SK-MEL-5 (cell line): Measurements from ENCODE around the gene NARF. TPM values are rescaled to one million over a fixed set of nuclear protein-coding genes. Genes with fewer than 3 reads are reported as not detected.

Experiments
- DNase-seq: peaks from one replicate; pipeline ENCODE4 v3.0.0-alpha.2; 2016; ENCODE audit warnings: low read depth, low spot score
- in situ Hi-C: cut with HindIII; loops from 2 replicates; pipeline ENCODE4 v1.10.0; 2016; ENCODE audit warnings: low sequenced_read_pairs, high pct_unique_total_duplicates, low pct_unique_long_range_greater_than_20kb
- total RNA-seq: library from RNA; depleted of rRNA; stranded (reverse); fragments of >200 nt; shearing (Covaris generic); gene quantifications from 2 replicates; pipeline ENCODE4 v1.2.3, GENCODE V29; 2014

The NARF gene
- total RNA-seq, 1 experiment from 2014 or later = 49.9 TPM

DNA sequence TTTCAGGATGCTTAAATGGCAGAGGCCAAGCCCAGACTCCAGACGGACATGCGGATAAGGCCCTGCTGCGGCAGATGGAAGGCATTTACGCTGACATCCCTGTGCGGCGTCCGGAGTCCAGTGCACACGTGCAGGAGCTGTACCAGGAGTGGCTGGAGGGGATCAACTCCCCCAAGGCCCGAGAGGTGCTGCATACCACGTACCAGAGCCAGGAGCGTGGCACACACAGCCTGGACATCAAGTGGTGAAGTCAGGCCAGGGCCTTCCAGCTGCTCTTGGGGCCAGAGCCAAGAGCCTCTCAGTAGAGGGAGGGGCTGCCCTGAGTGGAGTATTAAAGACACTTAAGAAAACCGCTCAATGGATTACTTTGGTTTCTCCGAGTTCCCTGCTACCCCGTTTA is 29.4 kb downstream of the NARF start:
- no peak for DNase-seq
- in situ Hi-C loops = no loop called here

DNA sequence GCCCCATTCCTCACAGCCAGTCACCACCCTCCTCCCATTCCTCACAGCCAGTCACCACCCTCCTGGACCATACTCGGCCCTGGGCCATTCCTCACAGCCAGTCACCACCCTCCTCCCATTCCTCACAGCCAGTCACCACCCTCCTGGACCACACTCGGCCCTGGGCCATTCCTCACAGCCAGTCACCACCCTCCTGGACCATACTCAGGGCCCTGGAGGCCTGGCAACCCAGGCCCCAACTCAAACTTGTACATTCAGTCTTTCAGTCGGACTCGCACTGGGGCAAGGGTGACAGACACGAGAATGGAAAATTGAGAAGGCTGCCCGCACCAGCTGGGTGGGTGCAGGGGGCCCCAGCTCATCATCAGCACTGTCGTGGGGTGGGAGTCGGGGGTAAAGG is 30.6 kb downstream of the NARF start:
- in situ Hi-C loops = no loop called here
- no peak for DNase-seq

DNA sequence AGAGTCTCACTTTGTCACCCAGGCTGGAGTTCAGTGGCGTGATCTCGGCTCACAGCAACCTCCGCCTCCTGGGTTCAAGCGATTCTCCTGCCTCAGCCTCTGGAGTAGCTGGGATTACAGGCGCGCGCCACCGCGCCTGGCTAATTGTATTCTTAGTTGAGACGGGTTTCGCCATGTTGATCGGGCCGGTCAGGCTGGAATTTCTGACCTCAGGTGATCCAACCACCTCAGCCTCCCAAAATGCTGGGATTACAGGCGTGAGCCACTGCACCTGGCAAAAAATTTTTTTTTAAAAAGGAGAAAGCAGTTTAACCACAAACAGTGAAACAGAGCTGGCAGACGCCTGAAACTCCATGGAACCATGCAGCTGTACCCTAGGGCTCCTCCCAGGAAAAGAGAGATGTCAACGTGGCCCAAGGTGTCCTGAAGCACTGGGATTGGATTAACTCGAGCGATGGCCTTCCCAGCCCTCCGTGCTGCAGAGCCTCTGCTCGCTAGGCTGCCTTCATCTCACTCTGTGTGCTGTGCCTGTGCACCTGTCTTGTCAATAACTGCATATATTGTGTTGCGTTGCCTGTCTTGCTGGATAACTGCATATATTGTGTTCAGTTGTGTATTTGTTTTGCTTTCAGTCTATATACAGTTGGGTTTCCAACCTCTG is 31.4 kb downstream of the NARF start:
- DNase-seq = no peak
- in situ Hi-C loops = no loop called here

DNA sequence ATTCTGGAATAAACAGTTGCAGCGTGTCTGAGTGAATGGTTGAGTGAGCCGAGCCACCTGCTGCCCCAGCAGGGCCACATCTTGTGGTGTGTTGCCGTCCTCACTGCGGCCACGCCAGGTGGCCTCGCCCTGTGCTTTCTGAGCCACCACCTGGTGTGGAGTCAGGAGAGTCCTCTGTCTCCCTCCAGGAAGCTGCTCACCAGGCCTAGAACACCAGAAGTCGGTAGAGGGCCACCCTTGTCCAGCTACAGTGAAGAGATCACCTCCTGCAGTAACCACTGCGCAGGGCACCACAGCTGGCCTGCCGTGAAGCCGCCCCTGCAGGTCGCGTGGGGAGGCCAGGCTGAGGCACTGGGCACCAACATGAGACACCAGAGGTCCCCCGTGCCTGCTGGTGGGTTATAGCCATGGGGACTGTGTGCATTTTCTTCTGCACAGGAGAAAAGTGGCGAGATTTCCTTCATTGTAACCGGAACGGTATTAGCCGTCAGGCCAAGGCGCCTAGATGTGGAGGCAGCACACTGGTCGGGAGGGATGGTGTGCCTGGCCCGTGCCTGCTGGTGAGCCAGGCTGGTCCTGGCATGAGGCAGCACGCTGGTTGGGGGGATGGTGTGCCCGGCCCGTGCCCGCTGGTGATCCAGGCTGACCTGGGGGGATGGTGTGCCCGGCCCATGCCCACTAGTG is 32.1 kb downstream of the NARF start:
- in situ Hi-C loops = no loop called here

DNA sequence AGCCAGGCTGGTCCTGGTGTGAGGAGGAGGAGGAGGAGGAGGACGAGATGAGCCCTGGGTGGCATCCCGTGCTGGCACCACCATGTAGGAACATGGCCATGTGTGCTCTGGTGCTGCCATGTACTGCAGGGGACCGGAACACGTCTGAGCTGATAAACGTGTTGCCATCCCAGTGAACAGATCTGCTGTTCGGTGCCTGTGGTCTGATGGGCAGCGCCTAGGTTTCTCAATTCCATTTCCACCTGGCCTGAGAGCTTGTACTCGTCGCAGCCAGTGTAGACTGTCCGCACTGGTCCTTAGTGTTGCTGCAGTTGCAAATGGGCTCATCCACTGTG is 32.6 kb downstream of the NARF start:
- DNase-seq = no peak
- in situ Hi-C loops = no loop called here

More for the DNA sequence above, 32.1 kb downstream of the NARF start:
- DNase-seq = no peak

DNA sequence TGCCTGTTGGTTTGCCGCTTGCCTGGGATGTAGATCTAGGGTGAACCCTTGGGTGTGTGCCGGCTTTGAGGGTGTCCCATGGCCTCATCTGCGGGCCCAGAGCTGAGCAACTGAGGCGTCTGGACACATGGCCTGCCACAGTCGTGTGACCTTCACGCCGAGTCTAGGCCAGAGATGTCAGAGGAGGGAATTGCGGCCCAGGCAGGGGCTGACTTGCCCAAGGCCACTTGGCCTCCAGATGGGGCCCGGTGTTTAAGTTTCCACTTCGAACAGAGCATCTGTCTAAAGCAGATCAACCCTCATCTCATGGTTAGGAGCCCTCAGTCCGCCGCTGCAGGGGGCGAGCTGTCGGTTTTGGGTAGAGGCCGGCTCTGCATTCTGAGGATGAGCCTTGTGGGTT is 33.0 kb downstream of the NARF start:
- no peak for DNase-seq
- in situ Hi-C loops = no loop called here

DNA sequence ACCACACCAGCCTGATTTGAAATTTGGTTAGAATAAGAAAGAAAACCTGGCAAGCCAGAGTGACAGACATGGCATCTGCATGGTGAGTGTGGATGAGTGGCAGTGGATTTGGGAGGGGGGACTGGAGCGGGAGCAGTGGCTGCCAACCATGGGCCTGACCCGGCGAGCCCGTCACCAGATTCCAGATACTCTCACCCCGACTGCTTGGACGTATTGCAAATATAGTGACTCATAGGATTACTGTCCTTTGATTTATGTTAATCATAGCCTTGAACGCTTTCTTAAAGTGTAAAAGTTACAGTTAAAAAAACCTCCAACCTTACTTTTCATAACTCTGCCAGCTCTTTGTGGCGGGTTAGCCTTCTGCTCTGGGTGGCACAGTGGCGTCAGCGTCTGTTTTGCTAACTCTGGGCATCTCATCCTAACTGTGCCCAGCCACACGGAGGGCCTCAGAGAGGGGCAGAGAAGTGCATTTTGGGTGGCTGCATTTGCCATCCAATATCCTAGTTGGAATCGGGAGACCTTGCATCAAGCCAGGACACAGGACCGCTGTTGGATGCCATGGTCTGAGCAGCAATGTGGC is 34.2 kb downstream of the NARF start:
- in situ Hi-C loops = no loop called here
- no peak for DNase-seq

DNA sequence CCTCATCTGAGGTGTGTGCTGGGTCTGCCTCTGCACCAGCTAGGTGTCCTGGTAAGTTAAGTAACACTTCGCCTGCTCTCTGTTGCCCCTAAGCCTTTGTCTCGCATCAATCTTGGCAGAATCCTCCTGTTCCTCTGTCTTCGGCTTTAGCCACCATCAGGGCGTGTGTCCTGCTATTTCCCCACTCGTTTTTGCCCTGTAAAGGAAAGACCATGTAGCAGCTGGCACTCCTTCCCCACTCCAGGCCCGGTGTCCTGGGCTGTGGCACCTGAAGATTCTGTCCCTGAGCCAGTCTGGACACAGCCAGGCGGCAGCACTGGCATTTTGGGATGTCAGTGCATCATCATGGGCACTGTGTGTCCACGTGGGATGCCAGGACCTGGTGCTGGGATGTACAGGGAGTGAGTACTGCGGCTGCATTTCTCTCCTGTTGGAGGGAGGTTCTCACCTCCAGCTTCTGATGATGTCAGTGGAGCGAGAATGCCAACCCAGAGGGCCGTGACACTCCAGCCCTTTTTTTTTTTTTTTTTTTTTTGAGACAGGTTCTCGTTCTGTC is 34.8 kb downstream of the NARF start:
- in situ Hi-C loops = no loop called here

DNA sequence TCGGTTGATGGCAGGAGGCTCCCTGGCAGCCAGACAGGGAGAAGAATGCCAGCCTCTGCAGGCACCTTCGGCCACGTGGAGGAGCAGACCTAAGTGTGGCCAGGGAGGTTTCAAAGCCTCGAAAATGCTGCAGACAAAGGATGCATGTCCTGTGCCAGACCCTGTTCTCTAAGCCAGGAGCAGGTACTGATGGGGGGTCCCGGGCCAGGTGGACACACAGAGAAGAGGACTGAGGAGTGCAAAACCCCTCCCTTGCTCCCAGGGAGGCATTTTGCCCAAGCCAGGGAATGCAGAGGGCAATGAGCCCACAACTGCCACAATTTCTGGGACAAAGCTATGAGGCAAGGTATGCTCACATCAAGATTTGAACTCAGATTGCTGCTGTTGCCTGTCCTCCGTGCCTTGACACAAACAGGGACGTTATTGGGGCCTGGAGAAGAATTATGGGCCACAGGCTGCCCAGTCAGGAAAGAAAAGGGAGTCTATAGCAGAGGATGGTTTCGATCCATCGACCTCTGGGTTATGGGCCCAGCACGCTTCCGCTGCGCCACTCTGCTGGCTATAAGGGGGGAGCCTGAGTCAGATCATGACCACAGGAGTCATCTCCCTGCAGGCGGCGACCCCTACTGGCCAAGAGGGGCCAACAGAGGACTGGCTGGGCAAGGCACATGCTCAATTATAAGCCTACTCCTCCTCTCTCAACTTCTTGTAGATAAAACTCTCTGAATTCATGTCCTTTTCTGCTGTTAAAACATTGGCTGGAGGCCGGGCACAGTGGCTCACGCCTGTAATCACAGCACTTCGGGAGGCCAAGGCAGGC is 35.9 kb downstream of the NARF start:
- in situ Hi-C loops = no loop called here
- peak; percentile 96 for DNase-seq

More for the DNA sequence above, 34.8 kb downstream of the NARF start:
- DNase-seq = no peak

DNA sequence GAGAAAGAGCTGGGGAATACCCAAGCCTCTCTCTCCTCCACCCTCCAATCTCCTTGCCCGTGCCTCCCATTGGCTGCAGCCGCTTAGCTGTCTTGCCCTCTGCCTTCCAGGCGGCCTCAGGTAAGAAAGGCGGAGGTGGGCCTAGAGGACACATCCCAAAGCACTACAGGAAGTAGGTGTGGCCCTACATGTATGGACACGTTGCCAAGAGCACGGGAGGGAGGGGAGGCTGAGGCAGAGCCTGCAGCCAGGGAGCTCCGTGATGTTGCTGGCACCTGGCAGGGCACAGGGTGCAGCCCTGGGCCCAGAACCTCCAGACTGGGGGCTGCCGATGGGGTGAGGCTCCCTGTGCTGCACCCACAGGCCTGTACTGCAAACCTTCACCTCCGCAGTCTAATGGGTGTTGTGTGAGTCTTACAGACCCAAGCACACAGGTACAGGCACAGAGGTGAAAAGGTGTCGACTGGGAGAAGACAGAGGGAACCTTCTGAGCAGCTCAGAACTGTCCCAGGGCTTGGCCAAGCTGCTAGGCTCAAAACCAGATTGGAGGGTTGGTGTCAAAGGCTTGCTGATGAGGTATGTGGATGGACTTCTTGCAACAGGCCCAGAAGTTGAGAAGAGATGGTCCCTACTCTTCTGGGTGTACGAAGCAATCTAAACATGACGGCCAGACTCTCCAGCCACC is 37.4 kb downstream of the NARF start:
- in situ Hi-C loops = no loop called here
- no peak for DNase-seq

DNA sequence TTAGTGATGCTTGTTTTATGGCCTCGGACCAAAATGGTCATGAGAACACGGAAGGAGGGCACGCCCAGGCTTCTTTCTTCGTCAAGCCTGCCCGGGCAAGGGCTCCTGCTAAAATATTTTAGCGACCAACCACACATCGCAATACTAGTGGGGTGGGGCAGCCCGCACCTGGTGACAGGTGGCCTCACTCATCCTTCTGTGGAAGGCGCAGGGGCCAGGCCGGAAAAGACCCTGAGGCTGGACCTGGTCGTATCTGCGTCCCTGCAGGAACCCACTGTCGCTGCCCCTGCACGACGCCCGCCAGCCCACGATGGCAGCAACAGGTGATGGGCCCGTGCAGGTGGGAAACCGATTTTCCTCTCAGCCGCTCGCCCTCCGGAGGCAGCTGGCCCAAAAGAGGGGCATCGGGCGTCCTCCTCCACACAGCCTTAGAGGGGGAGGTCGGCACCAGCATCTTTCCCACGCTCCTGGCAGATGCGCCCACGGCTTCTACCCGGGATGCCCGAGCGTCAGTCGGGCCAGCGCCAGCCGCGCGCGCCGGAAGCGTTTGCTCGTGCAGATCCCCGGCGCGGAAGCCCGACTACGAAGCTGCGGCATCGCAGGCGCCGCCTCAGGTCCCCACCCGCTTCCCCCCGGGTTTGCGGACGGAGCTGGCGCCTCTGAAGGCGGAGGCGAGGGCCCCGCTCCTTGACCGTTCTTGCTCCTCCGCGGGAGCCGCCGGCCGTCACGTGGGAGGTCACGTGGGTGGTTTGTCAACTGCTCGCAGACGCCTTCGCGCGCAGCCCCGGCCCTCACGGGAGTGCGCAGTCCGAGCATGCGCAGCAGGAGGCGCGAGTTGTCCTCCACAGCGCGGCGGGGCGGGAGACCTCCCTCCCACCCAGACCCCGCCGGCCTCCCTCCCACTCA is 38.2 kb downstream of the NARF start:
- in situ Hi-C loops = no loop called here
- peak; percentile 88 for DNase-seq

DNA sequence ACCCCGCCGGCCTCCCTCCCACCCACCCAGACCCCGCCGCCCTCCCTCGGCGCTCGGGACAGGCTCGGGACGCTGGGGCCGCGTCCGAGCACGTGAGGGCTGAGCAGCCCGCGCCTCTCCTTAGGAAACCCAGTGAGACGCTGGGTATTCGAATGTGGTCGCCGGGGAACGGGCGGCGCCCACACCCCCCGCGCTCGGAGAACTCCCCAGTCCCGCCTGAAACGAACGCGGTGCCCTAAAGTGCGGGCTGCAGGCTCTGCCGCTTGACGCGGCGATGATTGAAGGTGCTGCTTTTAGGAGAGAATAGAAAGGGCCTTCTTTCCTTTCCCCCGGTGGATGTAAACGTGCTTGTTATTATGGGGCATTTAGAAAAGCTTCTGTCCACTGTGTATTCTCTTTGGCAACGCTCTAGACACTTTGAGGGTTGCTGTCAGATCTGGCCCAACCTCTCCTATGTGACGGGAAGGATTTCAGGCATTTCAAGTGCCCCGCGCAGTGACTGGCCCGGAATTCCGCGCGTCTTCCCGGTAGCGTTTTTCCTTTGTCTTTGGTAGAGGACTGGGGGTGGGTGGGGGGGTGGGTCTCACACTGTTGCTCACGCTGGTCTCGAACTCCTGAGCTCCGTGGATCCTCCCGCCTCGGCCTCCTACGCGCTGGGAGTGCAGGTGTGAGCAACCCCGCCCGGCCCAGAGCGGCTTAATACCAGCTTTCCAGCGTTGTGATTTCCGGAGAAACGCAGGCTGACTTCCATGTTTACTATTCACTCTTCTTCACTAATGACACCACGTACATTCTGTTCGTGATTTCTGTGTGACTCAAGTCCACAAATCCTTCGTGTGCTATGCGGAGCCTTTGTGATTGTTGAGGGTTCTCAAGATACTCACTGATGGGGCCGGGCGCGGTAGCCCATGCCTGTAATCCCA is 39.2 kb downstream of the NARF start:
- DNase-seq = peak; percentile 23
- in situ Hi-C loops = no loop called here

DNA sequence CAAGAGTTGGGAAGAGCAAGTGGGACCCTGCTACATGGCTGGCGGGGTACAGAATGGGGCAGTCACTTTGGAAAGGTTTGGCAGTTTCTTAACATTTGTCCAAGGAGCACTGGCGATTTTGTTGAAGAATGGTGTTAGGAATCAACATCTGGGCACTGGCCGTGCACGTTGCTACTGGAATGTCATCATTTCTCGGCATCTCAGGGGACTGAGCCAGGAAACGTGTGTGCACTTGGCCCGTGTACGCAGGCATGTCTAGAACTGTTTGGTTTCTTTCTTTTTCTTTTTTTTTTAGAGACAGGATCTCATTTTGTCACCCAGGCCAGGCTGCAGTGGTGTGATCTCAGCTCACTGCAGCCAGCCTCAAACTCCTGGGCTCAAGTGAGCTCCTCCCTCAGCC is 43.7 kb downstream of the NARF start:
- DNase-seq = no peak
- in situ Hi-C loops = no loop called here

DNA sequence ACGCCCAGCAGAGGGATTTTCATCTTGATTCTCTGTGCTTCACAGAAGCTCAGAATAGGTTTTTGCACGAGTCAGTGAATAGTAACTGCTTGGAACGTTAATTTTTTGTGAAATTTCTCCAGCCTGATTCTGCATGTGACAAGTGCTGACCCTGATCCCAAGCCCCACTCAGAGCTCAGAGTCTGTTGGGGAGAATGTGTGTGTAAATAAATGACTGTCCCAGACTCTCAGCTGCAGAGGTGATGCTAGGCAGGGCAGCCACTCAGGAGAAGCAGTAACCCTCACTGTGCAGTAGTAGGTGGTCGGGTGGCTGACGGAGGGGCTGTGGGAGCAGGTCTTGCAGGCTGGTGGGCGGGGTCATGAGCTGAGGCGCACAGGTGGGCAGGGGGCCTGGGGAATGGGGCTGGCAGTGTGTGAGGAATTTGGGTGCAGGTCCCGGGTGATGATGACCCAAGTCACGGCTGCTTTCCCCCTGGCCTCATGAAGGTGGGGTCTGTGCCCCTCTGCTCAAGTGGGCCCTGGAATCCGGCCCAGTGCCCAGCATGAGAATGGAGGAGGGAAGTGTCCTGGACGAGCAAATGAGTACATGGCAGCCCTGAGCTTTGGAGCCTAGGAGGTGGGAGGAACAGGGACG is 44.7 kb downstream of the NARF start:
- no peak for DNase-seq
- in situ Hi-C loops = no loop called here

DNA sequence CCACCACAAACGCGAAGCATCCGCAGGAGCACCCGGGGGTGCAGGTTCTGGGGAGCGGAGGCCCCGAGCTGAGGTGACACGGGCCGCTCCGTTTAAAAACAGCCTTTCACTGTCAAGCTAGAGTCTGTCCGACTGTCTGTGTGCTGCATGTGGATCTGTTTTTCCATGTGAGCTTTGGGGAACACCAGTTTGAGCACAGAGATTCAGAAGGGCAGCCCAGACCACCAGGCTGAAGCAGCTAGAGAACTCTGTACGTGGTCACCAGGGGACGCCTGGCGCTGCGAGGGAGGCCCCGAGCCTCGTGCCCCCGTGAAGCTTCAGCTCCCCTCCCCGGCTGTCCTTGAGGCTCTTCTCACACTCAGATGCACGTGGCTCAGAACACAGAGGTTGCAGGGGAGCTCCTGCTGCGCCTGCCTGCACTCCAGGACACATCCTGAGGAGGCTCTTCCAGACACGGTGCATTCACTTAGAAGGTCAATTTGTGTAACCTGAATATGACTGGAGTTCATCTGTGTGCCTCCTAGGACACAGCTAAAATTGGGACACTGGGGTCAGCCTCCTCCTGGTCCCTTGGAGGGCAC is 45.3 kb downstream of the NARF start:
- in situ Hi-C loops = no loop called here
- DNase-seq = no peak
